GM19239 (cell line): Measurements from ENCODE around the gene TENT4B.

Source experiments
- DNase-seq: peaks from one replicate; pipeline ENCODE4 v3.0.0; 2011; ENCODE audit warnings: low spot score; ENCODE audit not compliant: insufficient read length
- FAIRE-seq: peaks from 2 replicates; lab custom pipeline; 2011; peaks lifted over from hg19 to GRCh38; lab: Jason Lieb, UNC

Gene TENT4B

GRCh38 chr16:50252082-50252611 is 99.0 kb downstream of the TENT4B start:
- no peak for DNase-seq
- no peak for FAIRE-seq

DNA sequence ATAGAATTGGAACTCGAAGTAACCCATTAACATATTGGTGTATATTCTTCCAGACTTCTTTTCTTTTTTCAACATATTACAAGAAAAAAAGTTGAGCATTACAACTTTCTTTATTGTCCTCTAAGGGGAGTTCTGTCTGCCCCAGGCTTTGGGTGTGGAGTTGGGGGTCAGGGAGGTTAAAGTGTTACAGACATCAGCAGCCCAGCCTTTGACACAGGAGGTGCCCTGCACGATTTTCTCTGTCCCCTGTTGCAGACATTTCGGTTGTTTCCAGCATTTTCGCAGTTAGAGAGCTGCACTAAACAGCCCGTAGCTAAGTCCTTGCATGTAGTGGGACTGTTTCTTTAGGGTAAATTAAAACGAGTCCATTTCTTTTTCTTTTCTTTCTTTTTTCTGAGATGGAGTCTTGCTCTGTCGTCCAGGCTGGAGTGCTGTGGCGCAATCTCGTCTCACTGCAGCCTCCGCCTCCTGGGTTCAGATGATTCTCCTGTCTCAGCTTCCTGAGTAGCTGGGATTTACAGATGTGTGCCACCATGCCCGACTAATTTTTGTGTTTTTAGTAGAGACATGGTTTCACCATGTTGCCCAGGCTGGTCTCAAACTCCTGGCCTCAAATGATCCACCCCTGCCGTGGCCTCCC is 99.9 kb downstream of the TENT4B start:
- no peak for FAIRE-seq
- DNase-seq: no peak

- DNase-seq: no peak
- no peak for FAIRE-seq
Observed at GRCh38 chr16:50253514-50253910, 100.4 kb downstream of the TENT4B start.

- DNase-seq: no peak
- no peak for FAIRE-seq
Observed at GRCh38 chr16:50254072-50254471, 101.0 kb downstream of the TENT4B start.

- DNase-seq (no peak), FAIRE-seq (no peak)
Observed at GRCh38 chr16:50255538-50255937, 102.4 kb downstream of the TENT4B start.

DNA sequence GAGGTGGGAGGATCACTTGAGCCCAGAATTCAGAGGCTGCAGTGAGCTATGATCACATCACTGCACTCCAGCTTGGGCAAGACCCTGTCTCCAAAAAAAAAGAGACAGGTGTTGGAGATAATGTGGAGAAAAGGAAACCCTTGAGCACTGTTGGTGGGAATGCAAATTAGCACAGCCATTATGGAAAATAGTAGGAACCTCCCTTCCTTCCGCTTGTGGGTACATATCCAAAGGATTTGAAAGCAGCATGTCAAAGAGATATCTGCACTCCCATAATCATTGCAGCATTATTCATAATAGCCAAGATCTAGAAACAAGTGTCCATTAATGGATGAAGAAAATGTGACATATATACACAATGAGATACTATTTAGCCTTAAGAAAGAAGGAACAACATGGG is 103.5 kb downstream of the TENT4B start:
- FAIRE-seq: no peak

GRCh38 chr16:50257876-50258275 is 104.8 kb downstream of the TENT4B start:
- DNase-seq (no peak), FAIRE-seq (no peak)

More for the DNA sequence above, 103.5 kb downstream of the TENT4B start:
- no peak for DNase-seq

DNA sequence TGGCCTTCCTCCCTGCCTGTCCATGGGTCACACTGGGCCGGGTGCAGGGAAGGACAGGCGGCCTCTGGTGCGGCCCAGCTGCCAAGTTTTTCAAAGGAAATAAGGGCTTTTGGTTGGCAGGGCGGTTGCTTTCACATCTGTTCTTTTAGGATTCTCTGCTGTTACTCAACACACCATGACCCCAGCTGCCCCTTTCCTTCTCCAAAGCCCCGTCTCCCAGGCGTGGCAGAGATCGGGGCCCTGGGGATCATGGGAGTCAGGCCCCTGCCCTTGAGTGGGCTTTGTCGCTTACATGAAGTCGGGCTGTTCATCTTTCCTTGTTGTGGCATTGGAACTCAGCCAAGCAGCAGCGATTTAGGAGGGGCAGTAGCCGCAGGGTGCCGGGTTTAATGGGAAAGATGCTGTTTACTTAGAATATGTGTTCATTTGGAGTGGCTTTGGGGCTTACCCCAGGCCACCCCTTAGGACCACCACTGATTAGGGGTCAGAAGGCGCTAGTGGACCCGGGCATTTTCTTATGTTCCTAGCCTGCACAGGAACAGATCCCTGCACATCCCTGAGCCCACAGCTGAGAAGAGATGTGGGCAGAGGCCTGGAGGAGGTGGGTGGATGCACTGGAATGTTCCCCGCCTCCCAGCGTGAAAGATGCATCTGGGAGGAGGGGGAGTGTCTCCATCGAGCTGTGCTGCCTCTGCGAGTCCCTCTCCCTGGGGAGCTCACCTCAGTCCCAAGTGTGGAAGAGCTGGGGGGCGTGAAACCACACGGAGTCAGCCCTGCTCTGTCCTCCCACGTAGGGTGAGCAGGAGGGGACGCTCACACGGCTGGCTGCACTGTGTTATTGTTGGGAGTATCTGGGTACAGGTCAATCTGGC is 106.5 kb downstream of the TENT4B start:
- FAIRE-seq: no peak

GRCh38 chr16:50260206-50261159 is 107.4 kb downstream of the TENT4B start:
- DNase-seq (no peak), FAIRE-seq (no peak)

More for the DNA sequence above, 106.5 kb downstream of the TENT4B start:
- no peak for DNase-seq

DNA sequence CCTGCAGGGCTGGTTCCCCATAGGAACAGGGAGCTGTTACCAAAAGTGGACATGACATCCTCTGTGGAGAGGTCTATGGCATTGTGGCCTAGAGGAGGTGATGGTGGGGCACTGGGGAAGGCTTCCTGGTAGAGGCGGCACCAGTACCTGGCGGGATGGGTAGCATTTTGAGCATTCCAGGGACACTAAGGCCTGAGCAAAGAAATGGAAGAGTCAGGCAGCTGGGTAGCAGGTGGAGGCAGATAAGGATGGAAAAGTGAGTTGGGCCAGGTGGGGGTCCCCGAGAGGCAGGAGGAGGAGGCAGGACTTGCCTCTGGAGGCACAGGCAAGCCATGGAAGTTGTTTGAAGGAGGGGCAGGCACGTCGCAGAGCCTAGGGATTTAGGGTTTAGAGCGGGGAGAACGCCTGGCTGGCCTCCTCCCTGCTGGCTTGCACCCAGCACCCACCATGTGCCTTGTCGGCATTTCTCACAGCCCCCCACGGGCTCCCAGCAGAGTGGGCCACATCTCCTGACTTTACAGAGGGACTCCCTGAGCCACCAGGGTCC is 108.1 kb downstream of the TENT4B start:
- DNase-seq (no peak), FAIRE-seq (no peak)

DNA sequence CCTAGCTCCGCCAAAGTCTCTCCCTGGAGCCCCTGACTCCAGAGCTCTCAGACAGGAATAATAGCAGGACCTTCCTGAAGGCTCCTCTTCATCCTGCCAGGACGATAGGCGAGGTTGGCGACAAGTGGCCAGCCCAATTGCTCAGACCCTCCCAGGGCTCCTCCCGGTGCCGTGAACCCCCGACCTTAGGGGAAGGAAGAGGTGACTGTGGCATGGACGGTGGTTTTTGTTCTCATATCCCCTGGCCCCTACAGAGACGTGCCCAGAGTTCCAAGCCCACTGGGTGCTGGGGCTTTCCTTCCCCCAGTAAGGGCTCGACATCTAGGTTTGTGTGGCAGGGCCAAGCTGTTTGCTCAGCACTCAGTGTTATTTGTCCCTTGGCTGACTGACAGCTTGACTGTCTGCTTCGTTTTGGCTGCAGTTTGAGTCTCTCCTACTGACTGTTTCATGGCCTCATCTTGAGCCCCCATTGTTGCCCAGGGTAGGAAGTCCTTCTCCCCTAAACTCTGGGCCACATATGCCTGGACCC is 108.7 kb downstream of the TENT4B start:
- FAIRE-seq: no peak
- DNase-seq: no peak

GRCh38 chr16:50263060-50263909 is 110.2 kb downstream of the TENT4B start:
- no peak for FAIRE-seq

GRCh38 chr16:50263940-50264929 is 111.1 kb downstream of the TENT4B start:
- FAIRE-seq: peak; percentile 74
- DNase-seq: no peak

More at GRCh38 chr16:50263060-50263909, 110.2 kb downstream of the TENT4B start:
- no peak for DNase-seq

DNA sequence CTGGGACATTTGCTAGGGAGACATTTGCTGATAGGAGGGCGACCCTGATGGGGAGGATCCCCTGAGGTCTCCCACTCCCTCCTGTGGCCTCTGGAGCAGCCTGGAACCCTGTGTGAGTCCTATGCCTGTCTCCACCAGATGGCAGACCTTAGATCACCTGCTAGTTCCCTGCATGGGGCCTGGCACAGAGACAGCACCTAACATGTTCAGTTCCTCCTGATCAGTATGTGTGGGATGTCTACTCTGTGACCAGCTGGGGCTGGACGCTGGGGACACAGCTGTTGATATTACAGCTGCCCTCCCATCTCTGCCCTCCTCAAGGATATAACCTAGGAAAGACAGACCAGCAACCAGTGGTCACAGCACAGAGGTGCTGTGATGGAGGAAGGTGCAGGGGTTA is 112.2 kb downstream of the TENT4B start:
- FAIRE-seq (peak; percentile 95), DNase-seq (no peak)

DNA sequence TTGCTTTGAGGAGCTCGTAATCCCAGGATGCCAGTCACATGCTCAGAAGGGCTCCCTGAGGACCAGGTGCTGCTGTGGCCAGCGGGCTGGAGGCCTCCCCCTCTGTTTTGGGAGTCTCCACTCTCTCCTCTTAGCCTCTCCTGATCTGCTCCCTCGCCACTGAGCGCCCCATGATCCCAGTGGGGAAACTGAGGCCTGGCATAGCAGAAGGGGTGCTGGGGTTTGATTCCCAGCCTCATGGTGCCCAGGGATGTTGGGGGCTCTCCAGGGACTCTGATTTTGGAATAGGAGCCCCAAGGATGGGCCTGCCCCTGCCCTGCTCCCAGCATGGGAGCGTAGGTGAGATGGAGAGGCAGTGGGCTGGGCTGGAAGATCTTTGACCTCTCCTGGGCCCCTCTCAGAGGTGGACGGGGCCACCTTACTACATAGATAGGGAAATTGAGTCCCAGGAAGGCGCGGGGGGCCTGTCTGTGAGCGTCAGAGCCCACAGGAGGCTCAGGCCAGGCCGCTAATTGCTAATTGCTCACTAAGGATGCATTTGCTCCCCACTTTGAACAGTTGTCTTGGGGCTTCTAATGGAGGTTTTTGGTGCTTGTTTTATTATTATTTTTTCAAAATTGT is 112.7 kb downstream of the TENT4B start:
- FAIRE-seq (no peak), DNase-seq (no peak)

- DNase-seq (peak; percentile 73), FAIRE-seq (peak; percentile 93)
Observed at GRCh38 chr16:50266337-50267091, 113.4 kb downstream of the TENT4B start, which contains the start of gene ADCY7. ADCY7 (plus strand) TSS chr16:50266551; CDS start chr16:50288180, 21,629 bp downstream.
